Glutamatergic neuron (in vitro differentiated cells): ENCODE measurements around the gene SPDYA. TPM values are rescaled to one million over a fixed set of nuclear protein-coding genes. Genes with fewer than 3 reads are reported as not detected.

Experiments
- DNase-seq: peaks from one replicate; pipeline ENCODE4 v3.0.0; 2022
- H3K27ac Mint-ChIP-seq: one replicate; pipeline ENCODE4 v1.8.0; 2020; ENCODE audit warnings: mild to moderate bottlenecking, mixed read lengths, inconsistent platforms; ENCODE audit not compliant: unreplicated experiment
- H3K27me3 Mint-ChIP-seq: one replicate; pipeline ENCODE4 v1.8.0; 2020; ENCODE audit warnings: mild to moderate bottlenecking, moderate library complexity, mixed read lengths, inconsistent platforms; ENCODE audit not compliant: unreplicated experiment
- H3K36me3 Mint-ChIP-seq: one replicate; pipeline ENCODE4 v1.8.0; 2020; ENCODE audit warnings: mild to moderate bottlenecking, mixed read lengths, inconsistent platforms; ENCODE audit not compliant: unreplicated experiment
- H3K4me1 Mint-ChIP-seq: one replicate; pipeline ENCODE4 v1.8.0; 2020; ENCODE audit warnings: mild to moderate bottlenecking, low read depth, mixed read lengths, inconsistent platforms; ENCODE audit not compliant: unreplicated experiment
- H3K4me3 Mint-ChIP-seq: one replicate; pipeline ENCODE4 v1.8.0; 2020; ENCODE audit warnings: mild to moderate bottlenecking, mixed read lengths, inconsistent platforms; ENCODE audit not compliant: unreplicated experiment
- H3K9me3 Mint-ChIP-seq: one replicate; pipeline ENCODE4 v1.8.0; 2020; ENCODE audit warnings: mild to moderate bottlenecking, moderate library complexity, mixed read lengths, inconsistent platforms; ENCODE audit not compliant: unreplicated experiment
- CTCF ChIP-seq: fragments of 200-600 bp; sonication (generic); IDR thresholded peaks from one replicate; pipeline ENCODE4 v1.5.0; 2021; ENCODE audit not compliant: partially characterized antibody, unreplicated experiment
- total RNA-seq: library from RNA; stranded (reverse); fragmentation: NEBNext Ultra II Directional; extraction: Animal tissue kit (Norgen Biotek cat#: 25700); gene quantifications from one replicate; pipeline ENCODE4 v1.2.1, GENCODE V29; 2021; ENCODE audit not compliant: unreplicated experiment

SPDYA gene
- total RNA-seq, 1 donor from 2014 or later: 0.81 TPM

GRCh38 chr2:28893488-28893887 lies 82.9 kb downstream of the SPDYA start:
- Mint-ChIP-seq H3K4me3 (no peak overlapping the region), H3K27ac (no peak overlapping the region), H3K36me3 (no peaks in the 10 kb centered on the region), H3K27me3 (peaks cover 10% of the 10 kb centered on the region), H3K4me1 (peaks cover 11% of the 10 kb centered on the region), H3K9me3 (peaks cover 3% of the 10 kb centered on the region)
- TF ChIP-seq CTCF: no peak
- no peak for DNase-seq

DNA sequence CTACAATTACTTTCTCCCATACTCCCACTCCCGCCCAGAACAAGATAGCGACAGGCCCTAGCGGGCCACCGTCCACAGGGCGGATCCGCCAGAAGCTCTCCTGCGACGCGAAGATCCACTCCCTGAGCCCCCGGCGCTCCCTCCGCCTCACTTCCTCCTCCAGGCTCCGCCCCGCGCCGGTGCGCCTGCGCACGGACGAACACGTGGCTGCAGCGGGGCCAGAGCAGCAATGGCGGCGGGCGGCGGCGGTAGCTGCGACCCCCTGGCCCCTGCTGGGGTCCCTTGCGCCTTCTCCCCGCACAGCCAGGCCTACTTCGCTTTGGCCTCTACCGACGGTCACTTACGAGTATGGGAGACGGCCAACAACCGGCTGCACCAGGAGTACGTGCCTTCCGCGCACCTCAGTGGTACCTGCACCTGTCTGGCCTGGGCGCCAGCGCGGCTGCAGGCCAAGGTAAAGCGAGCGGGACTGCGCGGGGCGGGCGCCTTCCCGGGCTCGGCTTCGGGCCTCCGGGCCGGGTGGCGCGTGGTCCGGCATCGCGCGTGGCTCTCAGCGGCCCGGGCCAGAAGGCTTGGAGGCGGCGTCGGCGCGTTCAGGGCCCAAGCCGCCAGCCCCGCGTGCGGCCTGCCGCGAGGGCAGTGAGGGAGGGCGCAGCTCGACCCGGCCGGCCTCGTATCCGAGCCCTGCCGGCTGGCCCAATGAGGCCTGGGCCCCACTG lies 84.0 kb downstream of the SPDYA start, which contains the start of gene WDR43:
Gene WDR43, plus strand, starts transcription at position 198 of the 719 bp plus-strand sequence. Its CDS starts 32 bp downstream, at position 230.
- peak within 1 kb of the TSS; percentile 99 for H3K4me3 Mint-ChIP-seq
- H3K4me1 Mint-ChIP-seq: peaks cover 11% of the 10 kb centered on the region
- peaks cover 3% of the 10 kb centered on the region for H3K9me3 Mint-ChIP-seq
- TF ChIP-seq CTCF: no peak
- peaks cover 6% of the 10 kb centered on the region for H3K27me3 Mint-ChIP-seq
- DNase-seq: peak; percentile 99
- H3K27ac Mint-ChIP-seq: peak within 1 kb of the TSS; percentile 96
- H3K36me3 Mint-ChIP-seq: no peaks in the 10 kb centered on the region

GRCh38 chr2:28895189-28895893 lies 84.7 kb downstream of the SPDYA start:
- H3K4me1 Mint-ChIP-seq: peaks cover 11% of the 10 kb centered on the region
- DNase-seq: peak; percentile 69
- peak overlapping the region; percentile 96 for H3K27ac Mint-ChIP-seq
- TF ChIP-seq CTCF: no peak
- peaks cover 3% of the 10 kb centered on the region for H3K9me3 Mint-ChIP-seq
- H3K4me3 Mint-ChIP-seq: peak overlapping the region; percentile 99
- peaks cover 6% of the 10 kb centered on the region for H3K27me3 Mint-ChIP-seq
- no peaks in the 10 kb centered on the region for H3K36me3 Mint-ChIP-seq

- H3K4me1 Mint-ChIP-seq: peaks cover 14% of the 10 kb centered on the region
- no peaks in the 10 kb centered on the region for H3K36me3 Mint-ChIP-seq
- H3K27ac Mint-ChIP-seq: no peak overlapping the region
- TF ChIP-seq CTCF: no peak
- H3K9me3 Mint-ChIP-seq: peaks cover 3% of the 10 kb centered on the region
- peak overlapping the region; percentile 21 for H3K4me3 Mint-ChIP-seq
- no peak for DNase-seq
- H3K27me3 Mint-ChIP-seq: peaks cover 6% of the 10 kb centered on the region
These were observed 86.3 kb downstream of the SPDYA start for GRCh38 chr2:28896906-28897305.

DNA sequence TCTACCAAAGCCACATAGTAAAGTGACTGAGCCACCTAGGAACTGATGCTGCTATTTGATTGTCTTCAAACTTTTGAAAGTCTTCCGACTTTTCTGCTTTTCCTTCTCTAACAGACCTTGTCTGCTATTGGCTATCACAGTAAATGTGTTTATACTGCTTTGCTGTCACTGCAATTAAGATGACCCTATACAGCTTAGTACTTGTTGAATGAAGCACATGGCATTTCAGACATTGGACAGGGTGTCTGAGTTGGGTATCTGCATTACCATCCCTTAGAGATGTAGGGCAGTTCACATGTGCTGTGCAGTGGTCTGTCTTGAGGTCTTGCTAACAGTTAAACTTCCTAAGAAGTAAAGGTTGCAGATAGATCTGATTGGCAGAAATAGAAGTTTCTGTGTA lies 87.4 kb downstream of the SPDYA start:
- no peak for TF ChIP-seq CTCF
- H3K4me1 Mint-ChIP-seq: peaks cover 14% of the 10 kb centered on the region
- H3K27me3 Mint-ChIP-seq: peaks cover 6% of the 10 kb centered on the region
- DNase-seq: no peak
- no peak overlapping the region for H3K4me3 Mint-ChIP-seq
- H3K9me3 Mint-ChIP-seq: peaks cover 3% of the 10 kb centered on the region
- no peak overlapping the region for H3K27ac Mint-ChIP-seq
- H3K36me3 Mint-ChIP-seq: no peaks in the 10 kb centered on the region
